RPMI7951 (cell line): ENCODE results near the gene RIOX2. TPM values are rescaled to one million over a fixed set of nuclear protein-coding genes. Genes with fewer than 3 reads are reported as not detected.

Source experiments
- DNase-seq: peaks from one replicate; pipeline ENCODE4 v3.0.0-alpha.2; 2012; ENCODE audit warnings: low read depth
- total RNA-seq: library from RNA; depleted of rRNA; stranded (reverse); fragments of >200 nt; shearing (Covaris generic); gene quantifications from 2 replicates; pipeline ENCODE4 v1.2.3, GENCODE V29; 2014

The RIOX2 gene
- total RNA-seq, 1 experiment from 2014 or later = 30.0 TPM

DNA sequence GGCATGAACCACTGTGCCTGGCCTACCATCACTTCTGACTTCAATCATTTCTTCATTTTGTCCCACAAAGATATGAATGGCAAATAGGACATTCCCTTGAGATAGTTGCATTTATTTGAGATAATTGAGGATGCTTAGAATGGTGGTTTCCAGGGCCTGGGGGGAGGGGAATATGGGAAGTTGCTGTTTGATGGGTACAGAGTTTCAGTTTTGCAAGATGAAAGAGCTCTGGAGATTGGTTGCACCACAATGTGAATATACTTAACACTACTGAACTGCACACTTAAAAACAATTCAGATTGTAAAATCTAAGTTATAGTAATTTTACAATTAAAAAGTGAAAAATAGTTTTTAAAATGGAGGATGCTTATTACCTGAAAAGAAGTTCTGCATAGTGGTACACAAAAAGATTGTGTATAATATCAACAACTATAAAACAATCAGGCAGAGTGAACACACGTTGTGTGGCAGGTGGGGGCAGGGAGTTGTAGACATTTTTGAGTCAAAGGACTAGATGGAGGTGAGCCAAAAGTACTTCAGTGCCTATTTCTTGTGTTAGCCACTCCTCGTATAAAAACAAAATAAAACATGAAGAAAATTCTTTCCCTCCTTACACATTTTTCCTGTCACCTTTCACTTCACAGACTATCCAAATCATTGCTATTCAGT lies 18.5 kb upstream of the RIOX2 start:
- no peak for DNase-seq

DNA sequence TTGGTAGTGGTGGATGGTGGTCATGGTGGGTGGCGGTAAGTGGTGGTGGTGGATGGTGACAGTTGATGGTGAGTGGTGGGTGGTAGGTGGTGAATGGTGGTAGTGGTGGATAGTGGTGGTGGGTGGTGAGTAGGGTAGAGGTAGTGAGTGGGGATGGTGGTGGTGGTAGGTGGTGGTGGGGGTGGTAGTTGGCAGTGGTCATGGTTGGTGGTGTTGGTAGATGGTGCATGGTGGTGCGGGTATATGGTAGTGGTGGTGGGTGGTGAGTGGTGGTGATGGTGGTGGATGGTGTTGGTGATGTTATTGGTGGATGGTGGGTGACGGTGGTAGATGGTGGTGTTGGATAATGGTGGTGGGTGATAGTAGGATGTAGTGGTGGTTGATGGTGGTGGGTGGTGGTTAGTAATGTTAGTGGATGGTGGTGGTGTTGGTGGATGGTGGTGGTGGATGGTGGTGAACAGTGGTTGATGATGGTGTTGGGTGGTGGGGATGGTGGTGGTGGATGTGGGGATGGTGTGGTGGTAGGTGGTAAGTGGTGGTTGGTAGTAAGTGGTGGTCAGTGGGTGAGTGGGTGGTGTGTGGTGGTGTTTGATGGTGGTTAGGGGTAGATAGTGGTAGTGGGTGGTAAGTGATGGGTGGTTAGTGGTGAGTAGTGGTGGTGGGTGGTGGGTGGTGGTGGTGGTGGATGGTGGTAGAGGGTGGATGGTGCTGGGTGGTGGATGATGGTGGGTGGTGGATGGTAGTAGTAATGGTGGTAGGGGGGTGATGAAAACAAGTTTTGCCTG lies 16.7 kb upstream of the RIOX2 start:
- no peak for DNase-seq

DNA sequence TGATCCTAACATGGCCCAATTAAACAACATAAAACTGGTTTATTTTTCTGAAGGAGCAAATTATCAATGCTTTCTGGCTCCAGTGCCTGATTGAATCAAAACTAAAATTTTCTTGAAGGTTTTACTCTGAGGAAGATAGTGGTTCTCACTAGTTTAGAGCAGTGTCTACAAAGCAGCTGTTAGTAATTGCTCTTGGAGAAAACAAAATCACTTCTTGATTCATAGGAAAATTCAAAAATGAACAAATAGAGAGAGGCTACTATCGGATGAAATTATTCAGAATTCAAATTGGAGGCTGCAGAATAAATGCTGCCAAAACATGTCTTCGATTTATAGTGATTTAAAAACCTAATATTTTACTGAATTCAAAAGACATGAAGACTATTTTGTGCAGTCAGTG lies 15.1 kb upstream of the RIOX2 start:
- DNase-seq = no peak

DNA sequence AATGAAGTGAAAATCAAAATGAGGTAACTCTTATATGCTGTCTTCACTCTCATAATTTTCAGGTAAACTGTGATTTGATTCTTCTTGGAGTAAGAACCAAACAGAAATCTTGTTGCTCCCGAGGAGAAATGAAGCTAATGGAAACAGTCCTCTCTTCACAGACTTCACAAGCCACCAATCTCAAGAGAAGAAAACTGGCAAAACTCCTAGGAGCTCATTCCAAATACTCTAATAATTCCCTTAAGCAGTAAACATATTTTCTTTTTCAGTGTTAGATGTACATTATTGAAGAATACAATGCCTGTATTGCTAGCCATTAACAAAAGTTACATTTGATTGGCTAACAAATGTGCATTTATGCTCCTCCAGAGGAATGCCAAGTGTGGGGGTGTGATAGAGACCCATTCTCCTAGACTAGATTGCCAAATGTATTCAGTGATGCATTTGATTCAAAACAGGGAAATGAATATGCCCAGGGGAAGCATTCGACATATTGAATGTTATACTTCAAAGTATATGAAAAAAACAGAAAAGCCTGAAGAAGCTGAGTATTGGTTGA lies 11.8 kb upstream of the RIOX2 start:
- DNase-seq = no peak

GRCh38 chr3:97981886-97982285 lies 9.7 kb upstream of the RIOX2 start:
- DNase-seq = no peak

GRCh38 chr3:97979610-97980009 lies 7.4 kb upstream of the RIOX2 start:
- no peak for DNase-seq

DNA sequence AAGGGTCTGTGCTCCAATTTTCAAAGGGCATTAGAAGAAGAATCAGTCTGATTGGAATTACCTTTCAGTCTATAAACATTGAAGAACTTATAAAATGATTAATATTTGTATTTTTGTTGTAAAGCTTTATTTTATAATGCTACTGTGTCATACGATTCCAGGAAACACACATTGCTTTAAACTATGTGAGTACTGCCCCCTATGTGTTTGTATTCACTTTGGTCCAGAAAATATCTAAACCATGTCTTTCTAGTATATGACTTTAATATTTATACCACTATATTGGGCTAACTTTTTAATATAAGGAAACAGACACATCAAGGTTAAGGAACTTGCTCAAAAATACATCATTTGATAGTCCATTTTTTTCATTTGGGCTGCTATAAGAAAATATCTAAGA lies 3.2 kb upstream of the RIOX2 start:
- DNase-seq = no peak

GRCh38 chr3:97974996-97975395 lies 2.8 kb upstream of the RIOX2 start:
- DNase-seq = no peak

- no peak for DNase-seq
Measured at GRCh38 chr3:97972976-97973375, 745 bp upstream of the RIOX2 start.

- DNase-seq = no peak
Measured at GRCh38 chr3:97970956-97971620, 1.1 kb downstream of the RIOX2 start.

DNA sequence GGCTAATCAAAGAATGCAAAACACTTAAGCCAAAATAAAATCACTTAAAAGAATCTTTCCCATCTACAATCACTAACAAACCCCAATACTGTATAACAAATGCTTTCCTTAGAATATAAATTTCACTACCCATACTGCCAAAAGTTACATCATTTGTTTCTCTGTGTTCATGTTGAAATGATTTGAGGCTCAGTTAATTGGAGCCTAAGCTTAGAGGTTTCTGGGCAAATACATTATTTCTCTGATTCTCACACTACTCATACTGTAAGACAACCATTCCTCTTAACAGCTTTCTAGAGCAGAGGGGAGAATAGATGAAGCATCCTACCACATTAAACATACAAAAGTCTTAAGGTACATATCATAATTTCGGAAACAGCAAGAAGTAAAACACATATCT lies 2.1 kb downstream of the RIOX2 start:
- DNase-seq = no peak

GRCh38 chr3:97969541-97969940 lies 2.7 kb downstream of the RIOX2 start:
- no peak for DNase-seq

- DNase-seq = no peak
Measured at GRCh38 chr3:97968376-97968775, 3.9 kb downstream of the RIOX2 start.

DNA sequence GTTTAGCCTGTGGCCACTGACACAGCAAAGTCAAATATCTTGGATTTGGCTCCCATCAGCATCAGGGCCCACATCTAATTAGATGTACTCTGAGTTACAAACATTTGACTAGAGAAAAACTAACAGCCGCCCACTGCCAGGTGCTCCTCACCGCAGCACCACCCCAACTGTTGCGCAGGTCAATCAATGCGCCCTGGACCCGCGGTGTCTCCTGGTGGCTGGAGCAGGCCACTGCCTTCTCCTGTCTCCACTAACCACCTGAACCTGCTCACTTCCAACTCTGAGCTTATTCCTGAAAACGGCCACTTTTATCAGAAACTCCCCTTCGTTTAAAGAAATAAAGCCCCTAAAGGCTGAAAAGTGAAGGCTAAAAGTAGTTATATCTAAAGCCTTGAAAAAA lies 4.3 kb downstream of the RIOX2 start:
- no peak for DNase-seq

DNA sequence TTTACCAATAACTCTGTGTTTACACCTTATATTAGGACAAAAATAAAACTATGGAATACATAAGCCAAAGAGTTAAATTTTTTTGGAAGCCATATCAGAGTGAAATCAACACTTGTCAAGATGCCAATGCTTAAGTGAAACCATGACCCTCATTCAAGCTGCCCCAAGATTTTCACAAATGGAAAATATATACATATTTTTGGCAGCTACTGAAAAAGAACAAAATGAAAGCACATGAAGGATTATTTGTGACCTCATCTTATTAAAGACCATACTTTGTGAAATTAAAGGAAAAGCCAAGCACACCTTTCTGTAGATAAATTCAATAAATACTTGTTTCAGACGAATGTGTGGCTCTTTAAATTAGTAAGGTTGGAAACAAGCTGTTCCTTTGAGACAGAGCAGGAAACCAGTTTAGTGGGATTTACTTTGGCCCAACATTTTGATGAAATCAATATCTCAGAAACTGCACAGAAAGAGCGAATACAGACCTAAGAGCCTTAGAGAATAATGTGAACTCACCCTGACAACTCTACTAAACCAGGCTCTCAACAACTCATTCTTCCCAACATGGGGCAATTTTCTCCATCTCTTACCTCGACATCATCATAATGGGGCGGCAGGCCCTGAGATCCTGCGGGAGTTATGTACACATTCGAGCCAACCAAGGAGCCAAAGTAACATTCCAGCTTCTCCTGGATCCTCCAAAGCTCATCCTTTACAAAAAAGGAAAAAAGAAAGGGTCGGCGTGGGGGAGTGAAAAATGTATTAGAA lies 11.1 kb downstream of the RIOX2 start:
- DNase-seq = no peak

DNA sequence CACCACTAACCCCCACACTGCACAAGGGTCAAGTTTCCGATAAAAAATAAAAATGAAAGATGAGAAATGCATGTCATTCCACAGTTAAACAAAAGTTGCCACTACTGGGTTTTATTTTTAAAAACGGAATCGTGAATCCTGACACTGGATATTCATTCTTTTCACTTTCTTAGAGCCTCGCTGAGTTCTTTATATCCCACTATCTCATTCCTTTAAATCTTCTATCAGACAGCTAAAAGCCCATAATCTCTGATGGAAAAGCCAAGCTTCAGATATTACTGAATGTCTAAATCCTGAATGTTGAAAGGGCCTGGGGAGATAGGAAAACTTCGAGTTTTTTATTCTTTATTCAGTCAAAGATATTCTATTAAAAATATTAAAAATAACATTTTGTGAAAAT lies 11.7 kb downstream of the RIOX2 start:
- DNase-seq = no peak

- no peak for DNase-seq
Measured at GRCh38 chr3:97959872-97960271, 12.4 kb downstream of the RIOX2 start.

DNA sequence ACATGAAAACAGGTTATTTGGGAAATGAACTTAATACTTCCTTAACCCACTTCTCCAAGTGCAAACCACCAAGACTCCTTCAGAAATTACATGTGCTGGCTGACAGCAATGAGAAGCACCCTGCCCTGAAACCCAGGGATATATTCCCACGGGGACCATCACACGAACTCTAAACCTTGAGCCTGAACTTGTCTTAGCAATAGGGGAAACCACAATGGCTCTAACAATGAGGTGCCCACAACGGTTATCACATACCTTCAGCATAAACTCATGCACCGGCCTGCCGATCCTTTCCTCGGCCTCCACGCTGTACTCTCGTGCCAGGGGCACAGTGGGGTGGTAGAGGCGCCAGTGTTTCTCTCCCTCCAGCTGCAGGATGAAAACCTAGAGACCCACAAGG lies 13.4 kb downstream of the RIOX2 start:
- no peak for DNase-seq

DNA sequence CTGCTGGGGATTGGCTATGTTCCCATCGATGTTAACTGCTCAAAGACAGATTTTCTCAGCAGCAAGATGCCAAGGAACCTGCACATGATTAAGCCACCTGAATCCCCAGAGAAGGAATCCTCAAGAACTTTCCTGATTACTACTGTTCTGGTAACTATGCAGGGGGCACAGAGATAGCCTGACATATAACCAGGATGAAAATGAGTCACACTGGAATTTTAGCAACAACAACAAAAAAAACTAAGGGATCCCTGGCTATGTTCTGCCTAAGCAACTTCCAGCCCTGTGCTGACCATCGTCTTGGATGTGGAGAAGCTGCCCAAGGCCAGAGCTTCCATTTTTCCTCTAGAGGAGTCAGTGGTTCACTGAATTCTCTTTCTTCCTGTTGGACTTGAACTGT lies 13.8 kb downstream of the RIOX2 start:
- DNase-seq = peak; percentile 16

GRCh38 chr3:97957617-97958311 lies 14.5 kb downstream of the RIOX2 start:
- DNase-seq = peak; percentile 71

- DNase-seq = no peak
Measured at GRCh38 chr3:97956051-97956450, 16.2 kb downstream of the RIOX2 start.
